PFSK-1 (cell line): ENCODE results near the gene ZNF697.

Experiments
- FOXP2 ChIP-seq: optimal IDR thresholded peaks from 2 replicates; pipeline ENCODE3; 2011; ENCODE audit warnings: borderline replicate concordance, control low read depth, inconsistent platforms; ENCODE audit not compliant: insufficient read depth; ENCODE audit errors: extremely low read length, extremely low read depth
- POLR2AphosphoS5 ChIP-seq: IDR thresholded peaks from 2 replicates; pipeline ENCODE4 v1.6.1; 2012; ENCODE audit warnings: low read depth, mild to moderate bottlenecking, control low read depth, low read length, moderate library complexity
- REST ChIP-seq, 2 experiments: IDR thresholded peaks; 2 replicates each; pipeline versions ENCODE4 v1.6.1 to v1.8.0; 2011 to 2012; ENCODE audit warnings: low read depth in 2 of 2, low read length in 2 of 2, control low read depth in 1 of 2, inconsistent platforms in 1 of 2, mild to moderate bottlenecking in 1 of 2, moderate library complexity in 1 of 2; ENCODE audit not compliant: insufficient read depth in 1 of 2
- SIN3A ChIP-seq: IDR thresholded peaks from 2 replicates; pipeline ENCODE4 v1.6.1; 2012; ENCODE audit warnings: mild to moderate bottlenecking, low read length, moderate library complexity, borderline replicate concordance; ENCODE audit not compliant: insufficient read depth
- TAF1 ChIP-seq: IDR thresholded peaks from 2 replicates; pipeline ENCODE4 v1.6.1; 2012; ENCODE audit warnings: low read length, control low read depth, borderline replicate concordance; ENCODE audit not compliant: insufficient read depth

The ZNF697 gene

DNA sequence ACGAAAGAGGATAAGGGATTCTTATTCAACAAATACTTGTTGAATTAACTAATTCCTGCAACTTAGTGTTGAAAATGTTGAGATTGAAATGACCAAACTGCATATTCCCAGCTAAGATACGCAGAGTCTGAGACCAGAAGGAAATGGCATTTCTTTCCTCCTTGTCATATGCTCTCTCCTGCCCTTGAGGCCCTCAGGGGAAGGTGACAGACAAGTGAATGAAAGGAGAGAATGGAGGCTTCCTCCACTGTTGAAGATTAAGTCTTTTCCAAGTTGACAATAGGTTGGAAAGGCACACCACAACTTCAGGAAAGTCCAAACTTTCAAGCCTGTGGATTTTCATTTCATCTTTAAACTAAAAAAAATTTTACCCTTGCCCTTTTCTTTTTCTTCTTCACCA, 3.1 kb upstream of the ZNF697 start:
- TF ChIP-seq REST (IDR thresholded peaks at IDR 0.05; ENCODE audit: insufficient read depth in 1 of 2, low read depth in 2 of 2, low read length in 2 of 2) (no peak), SIN3A (no peak), POLR2AphosphoS5 (no peak), FOXP2 (no peak), TAF1 (no peak)

DNA sequence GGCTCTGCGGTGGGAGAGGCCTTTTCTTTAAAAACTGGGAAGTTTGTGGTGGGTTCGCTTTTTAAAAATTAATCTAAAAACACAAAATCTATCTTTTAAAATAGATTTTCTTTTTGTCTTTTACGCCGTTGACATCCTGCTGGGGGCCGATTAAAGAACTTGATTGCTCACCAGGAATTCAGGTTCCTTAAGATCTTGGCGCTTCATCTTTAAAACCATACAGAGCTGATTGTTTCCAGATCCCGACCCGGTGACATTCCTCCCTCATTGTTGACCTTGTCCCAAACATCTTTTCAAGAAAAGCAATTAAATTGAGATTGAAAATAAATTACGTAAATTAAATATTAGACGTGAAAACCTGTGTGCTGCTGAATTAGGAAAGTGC, 546 bp upstream of the ZNF697 start:
- TF ChIP-seq TAF1, result no peak
- TF ChIP-seq FOXP2, result no peak
- no peak for TF ChIP-seq REST (IDR thresholded peaks at IDR 0.05; ENCODE audit: insufficient read depth in 1 of 2, low read depth in 2 of 2, low read length in 2 of 2)
- TF ChIP-seq POLR2AphosphoS5, result no peak
- no peak; the same call in 1 of the 2 replicates for TF ChIP-seq SIN3A

DNA sequence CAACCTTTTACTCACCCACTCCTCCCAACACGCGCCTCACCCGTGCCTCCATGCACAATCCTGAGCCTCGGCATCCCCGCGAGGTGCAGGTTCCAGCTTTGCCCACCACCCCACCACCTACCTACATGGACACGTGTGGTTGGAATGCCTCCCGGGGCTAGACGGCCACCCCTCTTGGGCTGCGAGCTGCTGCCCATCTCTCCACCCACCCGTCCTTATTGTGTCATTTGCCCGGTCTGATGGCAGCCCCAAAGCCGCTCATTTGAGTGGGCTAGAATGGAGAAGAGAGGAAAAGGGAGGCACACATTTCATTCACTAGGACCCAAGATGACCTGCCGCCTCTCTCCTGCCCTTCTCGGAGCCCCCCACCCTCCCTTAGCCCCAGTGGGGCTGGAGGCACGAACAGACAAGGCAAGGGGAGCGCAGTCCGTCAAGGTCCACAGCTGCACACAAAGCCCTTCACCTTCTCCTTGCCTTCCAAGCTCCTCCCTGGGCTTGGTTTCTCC, 785 bp downstream of the ZNF697 start:
- peak; percentile 26; the same call in 1 of the 2 replicates for TF ChIP-seq POLR2AphosphoS5
- TF ChIP-seq TAF1, result no peak
- no peak for TF ChIP-seq REST (IDR thresholded peaks at IDR 0.05; ENCODE audit: insufficient read depth in 1 of 2, low read depth in 2 of 2, low read length in 2 of 2)
- no peak for TF ChIP-seq FOXP2
- TF ChIP-seq SIN3A, result no peak; the same call in 1 of the 2 replicates

GRCh38 chr1:119646521-119647227, 1.4 kb downstream of the ZNF697 start:
- TF ChIP-seq TAF1, result peak; percentile 61; the same call in 1 of the 2 replicates
- TF ChIP-seq REST (IDR thresholded peaks at IDR 0.05; ENCODE audit: insufficient read depth in 1 of 2, low read depth in 2 of 2, low read length in 2 of 2), result no peak
- no peak for TF ChIP-seq POLR2AphosphoS5
- no peak; the same call in 1 of the 2 replicates for TF ChIP-seq SIN3A
- no peak for TF ChIP-seq FOXP2
